Bronchial epithelial cell (primary cell): Measurements from ENCODE around the gene SMURF1. TPM values are rescaled to one million over a fixed set of nuclear protein-coding genes. Genes with fewer than 3 reads are reported as not detected.
A peak's percentile ranks its signal among the peaks of the same experiment; 100 is the strongest.

ENCODE experiments used
- DNase-seq: peaks from one replicate; pipeline ENCODE4 v3.0.0-alpha.2; 2010; ENCODE audit warnings: low read depth
- FAIRE-seq: peaks from 2 replicates; lab custom pipeline; 2011; peaks lifted over from hg19 to GRCh38; lab: Jason Lieb, UNC
- H3K27me3 ChIP-seq: 2 replicates; pipeline ENCODE4 v1.5.1; 2011; ENCODE audit warnings: low read length; ENCODE audit not compliant: control insufficient read depth, insufficient read depth
- H3K36me3 ChIP-seq: 2 replicates; pipeline ENCODE4 v1.5.1; 2011; ENCODE audit warnings: low read length; ENCODE audit not compliant: control insufficient read depth, insufficient read depth
- H3K4me3 ChIP-seq: 2 replicates; pipeline ENCODE4 v1.5.1; 2011; ENCODE audit warnings: mild to moderate bottlenecking, low read depth, low read length, control low read depth
- CTCF ChIP-seq: IDR thresholded peaks from 2 replicates; pipeline ENCODE4 v1.5.1; 2011; ENCODE audit warnings: mild to moderate bottlenecking, moderate library complexity, low read length, control low read depth, inconsistent platforms; ENCODE audit not compliant: insufficient read depth, severe bottlenecking
- total RNA-seq: library from RNA; depleted of rRNA; stranded (reverse); fragments of >200 nt; gene quantifications from 2 replicates; pipeline ENCODE4 v1.2.1, GENCODE V29; 2014

Gene SMURF1
- total RNA-seq, 1 donor from 2014 or later = 42.4 TPM

DNA sequence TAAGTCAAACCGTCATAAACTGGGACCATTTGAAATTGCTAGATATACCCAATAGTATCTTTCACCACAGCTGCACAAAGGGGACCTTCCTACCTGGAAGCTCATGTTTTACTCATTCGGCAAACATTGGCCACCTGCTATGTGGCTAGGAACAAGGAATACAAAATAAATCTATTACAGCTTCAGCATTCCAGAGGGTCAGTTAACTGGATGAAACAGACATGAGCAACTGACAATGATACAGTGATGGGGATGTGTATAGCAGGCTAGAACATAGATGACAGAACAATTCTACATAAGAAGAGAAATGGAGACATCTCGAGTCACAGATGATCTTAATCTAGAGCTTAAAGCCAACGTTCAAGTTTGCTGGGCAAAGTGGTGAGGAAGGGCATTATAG, 3.1 kb upstream of the SMURF1 start:
- no peak for TF ChIP-seq CTCF
- FAIRE-seq (no peak), DNase-seq (no peak)
- Histone ChIP-seq H3K4me3 (no peak overlapping the region), H3K27me3 (no peaks in the 10 kb centered on the region), H3K36me3 (no peaks in the 10 kb centered on the region)

DNA sequence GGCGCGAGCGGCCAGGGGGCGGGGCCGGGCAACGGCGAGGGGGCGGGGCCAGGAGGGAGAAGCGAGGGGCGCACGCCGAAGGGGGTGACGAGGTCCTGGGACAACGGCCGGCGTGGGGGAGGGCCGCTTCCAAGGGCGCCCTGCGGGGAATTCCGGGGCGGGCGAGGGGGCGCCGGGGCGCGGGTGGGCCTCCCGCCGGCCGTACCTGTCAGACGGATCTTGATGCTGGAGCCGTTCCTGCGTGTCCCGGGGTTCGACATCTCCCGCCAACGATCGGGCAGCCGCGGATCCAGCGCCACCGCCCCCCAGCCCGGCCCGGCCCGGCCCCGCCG, 421 bp downstream of the SMURF1 start:
- DNase-seq (no peak), FAIRE-seq (no peak)
- no peak for TF ChIP-seq CTCF
- H3K27me3 ChIP-seq = no peaks in the 10 kb centered on the region
- no peaks in the 10 kb centered on the region for H3K36me3 ChIP-seq
- peak overlapping the region; percentile 58 for H3K4me3 ChIP-seq

DNA sequence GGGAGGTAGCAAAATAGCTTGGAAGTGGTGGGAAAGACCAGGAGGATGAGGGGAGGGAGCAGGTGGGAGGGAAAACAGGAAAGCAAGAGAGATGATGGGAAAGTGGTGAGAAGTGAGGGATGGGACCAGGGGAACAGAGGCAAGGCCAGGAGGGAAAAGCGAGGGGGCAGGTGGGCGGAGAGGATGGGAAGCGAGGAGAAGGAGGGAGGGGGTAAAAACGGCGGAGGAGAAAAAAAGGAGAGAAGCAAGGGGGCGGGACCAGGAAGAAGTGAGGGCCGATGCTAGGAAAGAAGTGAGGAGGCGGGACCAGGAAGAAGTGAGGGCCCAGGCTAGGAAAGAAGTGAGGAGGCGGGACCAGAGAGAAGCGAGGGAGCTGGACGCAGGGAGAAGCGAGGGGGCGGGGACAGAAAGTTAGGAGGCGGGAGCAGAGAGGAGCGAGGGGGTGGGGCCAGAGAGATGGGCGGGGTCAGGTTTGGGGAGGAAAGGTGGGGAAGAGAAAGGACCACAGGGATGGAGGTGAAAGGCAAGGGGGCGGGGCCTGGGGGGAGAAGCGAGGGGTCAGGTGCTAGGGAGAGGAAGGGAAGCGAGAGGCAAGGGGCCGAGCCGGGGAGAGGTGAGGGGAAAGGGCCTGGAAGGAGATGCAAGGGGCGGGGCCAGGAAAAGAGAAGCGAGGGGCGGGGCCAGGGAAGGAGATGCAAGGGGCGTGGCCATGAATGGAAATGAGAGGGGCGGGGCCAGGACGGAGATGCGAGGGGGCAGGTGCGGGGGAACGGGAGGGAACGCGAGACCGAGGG, 984 bp downstream of the SMURF1 start:
- DNase-seq = peak; percentile 92
- Histone ChIP-seq H3K36me3 (no peaks in the 10 kb centered on the region), H3K27me3 (no peaks in the 10 kb centered on the region), H3K4me3 (peak overlapping the region; percentile 58)
- no peak for FAIRE-seq
- no peak for TF ChIP-seq CTCF

- DNase-seq (peak; percentile 65), FAIRE-seq (no peak)
- Histone ChIP-seq H3K36me3 (no peaks in the 10 kb centered on the region), H3K4me3 (peak overlapping the region; percentile 58), H3K27me3 (no peaks in the 10 kb centered on the region)
- TF ChIP-seq CTCF = no peak
These were observed 1.8 kb downstream of the SMURF1 start for GRCh38 chr7:99141841-99142726.

DNA sequence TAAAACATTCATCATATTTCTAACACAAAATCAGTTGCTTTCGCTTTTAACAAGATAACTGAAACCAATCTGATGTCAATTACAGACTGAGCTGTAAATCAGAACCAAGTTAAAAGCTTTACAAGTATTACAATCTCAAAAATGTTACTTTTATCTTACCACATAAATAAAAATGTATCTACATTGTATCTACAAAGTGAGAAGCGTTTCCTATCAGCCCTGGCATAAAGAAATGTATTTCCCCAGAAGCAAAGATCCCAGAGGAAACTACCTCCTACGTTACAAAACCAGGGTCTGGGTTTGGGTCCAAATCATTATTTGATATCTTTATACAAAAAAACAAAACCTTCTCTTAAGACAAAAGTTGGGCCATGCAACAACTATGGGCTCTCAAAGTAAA, 2.6 kb downstream of the SMURF1 start:
- FAIRE-seq (no peak), DNase-seq (no peak)
- Histone ChIP-seq H3K27me3 (no peaks in the 10 kb centered on the region), H3K36me3 (no peaks in the 10 kb centered on the region), H3K4me3 (peak overlapping the region; percentile 58)
- TF ChIP-seq CTCF = no peak
